GM23248 (cell line): ENCODE data around the gene LDLRAD3. TPM values are rescaled to one million over a fixed set of nuclear protein-coding genes. Genes with fewer than 3 reads are reported as not detected.

Source experiments
- DNase-seq: peaks from one replicate; pipeline ENCODE4 v3.0.0-alpha.2; 2015
- H2AFZ ChIP-seq: fragments of 200-600 bp; sonication (generic); 2 replicates; pipeline ENCODE4 v1.6.1; 2016; ENCODE audit warnings: antibody characterized with exemption
- H3F3A ChIP-seq: fragments of 200-600 bp; sonication (generic); 2 replicates; pipeline ENCODE4 v1.6.1; 2016; ENCODE audit warnings: mild to moderate bottlenecking, antibody characterized with exemption, mixed run types; ENCODE audit not compliant: insufficient read depth
- H3K27ac ChIP-seq: fragments of 200-600 bp; sonication (generic); 2 replicates; pipeline ENCODE4 v1.5.1; 2016; ENCODE audit warnings: mild to moderate bottlenecking
- H3K27me3 ChIP-seq: fragments of 200-600 bp; sonication (generic); replicated peaks from 2 replicates; pipeline ENCODE4 v1.6.1; 2016; ENCODE audit warnings: mild to moderate bottlenecking; ENCODE audit not compliant: insufficient read depth
- H3K36me3 ChIP-seq: fragments of 200-600 bp; sonication (generic); 2 replicates; pipeline ENCODE4 v1.6.1; 2016; ENCODE audit warnings: low read depth, mild to moderate bottlenecking
- H3K4me1 ChIP-seq: fragments of 200-600 bp; sonication (generic); 2 replicates; pipeline ENCODE4 v1.6.1; 2016; ENCODE audit warnings: mild to moderate bottlenecking; ENCODE audit not compliant: insufficient read depth
- H3K4me2 ChIP-seq: fragments of 200-600 bp; sonication (generic); one replicate; pipeline ENCODE4 v1.6.1; 2016; ENCODE audit warnings: mild to moderate bottlenecking; ENCODE audit not compliant: unreplicated experiment
- H3K4me3 ChIP-seq: fragments of 200-600 bp; sonication (generic); 2 replicates; pipeline ENCODE4 v1.5.1; 2016; ENCODE audit warnings: mild to moderate bottlenecking
- H3K79me2 ChIP-seq: fragments of 200-600 bp; sonication (generic); 2 replicates; pipeline ENCODE4 v1.6.1; 2016; ENCODE audit warnings: mild to moderate bottlenecking; ENCODE audit not compliant: insufficient read depth
- H3K9ac ChIP-seq: fragments of 200-600 bp; sonication (generic); 2 replicates; pipeline ENCODE4 v1.6.1; 2016; ENCODE audit warnings: mild to moderate bottlenecking
- H3K9me2 ChIP-seq: fragments of 200-600 bp; sonication (generic); 2 replicates; pipeline ENCODE4 v1.6.1; 2016; ENCODE audit warnings: mixed run types, mild to moderate bottlenecking, moderate library complexity; ENCODE audit not compliant: insufficient read depth
- H3K9me3 ChIP-seq: fragments of 200-600 bp; sonication (generic); one replicate; pipeline ENCODE4 v1.6.1; 2017; ENCODE audit warnings: low read depth
- H4K20me1 ChIP-seq: fragments of 200-600 bp; sonication (generic); 2 replicates; pipeline ENCODE4 v1.6.0; 2016; ENCODE audit not compliant: insufficient read depth
- EZH2 ChIP-seq: fragments of 200-600 bp; sonication (generic); IDR thresholded peaks from 2 replicates; pipeline ENCODE4 v1.6.1; 2018; ENCODE audit warnings: antibody characterized with exemption, mild to moderate bottlenecking; ENCODE audit not compliant: insufficient read depth, poor library complexity, severe bottlenecking
- EZH2phosphoT487 ChIP-seq: fragments of 200-600 bp; sonication (generic); IDR thresholded peaks from 2 replicates; pipeline ENCODE4 v1.6.1; 2018; ENCODE audit warnings: antibody characterized with exemption, moderate library complexity, mild to moderate bottlenecking, low read depth; ENCODE audit not compliant: insufficient read depth
- WGBS, 2 experiments: methylation state at CpG; one replicate each; pipeline ENCODE4 v1.1.6; 2015 to 2017; ENCODE audit warnings: low lambda C conversion rate in 2 of 2, low coverage in 1 of 2; ENCODE audit errors: missing lambda C conversion rate in 2 of 2; 5-methylcytosine and 5-hydroxymethylcytosine counted together
- in situ Hi-C: fragments of 300-500 bp; cut with MboI; formaldehyde crosslinking; loops from 2 replicates; pipeline ENCODE4 v1.15.0; 2020
- polyA plus RNA-seq: library from polyadenylated mRNA; unstranded; fragments of >200 nt; fragmentation: Nextera tagmentation; extraction: Ambion mirVana; gene quantifications from 2 replicates; pipeline ENCODE4 v1.2.1, GENCODE V29; 2016
- total RNA-seq: library from RNA; depleted of rRNA; stranded (reverse); fragments of >200 nt; shearing (Covaris generic); gene quantifications from 2 replicates; pipeline ENCODE4 v1.2.3, GENCODE V29; 2014

Gene LDLRAD3
- total and polyA plus RNA-seq, 2 experiments from 2014 or later, result 6.2 to 6.6 TPM

GRCh38 chr11:36195496-36196354 lies 251.9 kb downstream of the LDLRAD3 start:
- DNase-seq, result no peak
- H3K4me3 ChIP-seq, result no peak overlapping the region

GRCh38 chr11:36196411-36196998 lies 252.6 kb downstream of the LDLRAD3 start:
- H3K4me2 ChIP-seq, result no peak overlapping the region
- no peaks in the 10 kb centered on the region for H3K9me2 ChIP-seq
- no peaks in the 10 kb centered on the region for H3F3A ChIP-seq
- H3K27me3 ChIP-seq, result no peaks in the 10 kb centered on the region
- no peak overlapping the region for H3K9ac ChIP-seq
- in situ Hi-C loops, result no loop called here
- TF ChIP-seq EZH2, result no peak
- TF ChIP-seq EZH2phosphoT487, result no peak
- WGBS, 2 experiments, result 63 to 67% methylated on average over 7 of the region's 7 CpGs
- no peak for DNase-seq
- H3K27ac ChIP-seq, result no peak overlapping the region
- no peaks in the 10 kb centered on the region for H3K9me3 ChIP-seq
- no peaks in the 10 kb centered on the region for H3K36me3 ChIP-seq
- no peak overlapping the region for H2AFZ ChIP-seq
- no peak overlapping the region for H3K4me3 ChIP-seq
- no peaks in the 10 kb centered on the region for H3K79me2 ChIP-seq
- H4K20me1 ChIP-seq, result no peaks in the 10 kb centered on the region
- H3K4me1 ChIP-seq, result no peaks in the 10 kb centered on the region

More at GRCh38 chr11:36195496-36196354, 251.9 kb downstream of the LDLRAD3 start:
- Histone ChIP-seq H3K9me2 (no peaks in the 10 kb centered on the region), H3K79me2 (no peaks in the 10 kb centered on the region), H3K27me3 (no peaks in the 10 kb centered on the region), H3K36me3 (no peaks in the 10 kb centered on the region), H3K4me2 (no peak overlapping the region), H3K4me1 (no peaks in the 10 kb centered on the region), H3F3A (no peaks in the 10 kb centered on the region), H2AFZ (no peak overlapping the region), H3K9me3 (no peaks in the 10 kb centered on the region), H3K27ac (no peak overlapping the region), H3K9ac (no peak overlapping the region), H4K20me1 (no peaks in the 10 kb centered on the region)
- in situ Hi-C loops, result no loop called here
- WGBS, 2 experiments, result 65 to 66% methylated on average over 5 of the region's 5 CpGs
- TF ChIP-seq EZH2 (no peak), EZH2phosphoT487 (no peak)

- no peak overlapping the region for H3K9ac ChIP-seq
- H3K4me3 ChIP-seq, result no peak overlapping the region
- DNase-seq, result no peak
- no peak overlapping the region for H2AFZ ChIP-seq
- H3K4me2 ChIP-seq, result no peak overlapping the region
- TF ChIP-seq EZH2 (no peak), EZH2phosphoT487 (no peak)
- H3K36me3 ChIP-seq, result no peaks in the 10 kb centered on the region
- 95 to 97% methylated on average over 3 of the region's 3 CpGs for WGBS, 2 experiments
- no peaks in the 10 kb centered on the region for H3K9me3 ChIP-seq
- no peaks in the 10 kb centered on the region for H3K4me1 ChIP-seq
- in situ Hi-C loops, result no loop called here
- no peak overlapping the region for H3K27ac ChIP-seq
- no peaks in the 10 kb centered on the region for H3K27me3 ChIP-seq
- no peaks in the 10 kb centered on the region for H3K9me2 ChIP-seq
- H3F3A ChIP-seq, result no peaks in the 10 kb centered on the region
- H4K20me1 ChIP-seq, result no peaks in the 10 kb centered on the region
- H3K79me2 ChIP-seq, result no peaks in the 10 kb centered on the region
These were observed 257.5 kb downstream of the LDLRAD3 start for GRCh38 chr11:36201411-36201810.

GRCh38 chr11:36205536-36205935 lies 261.7 kb downstream of the LDLRAD3 start:
- H3K9ac ChIP-seq, result no peak overlapping the region
- no peaks in the 10 kb centered on the region for H3K36me3 ChIP-seq
- H4K20me1 ChIP-seq, result no peaks in the 10 kb centered on the region
- TF ChIP-seq EZH2, result no peak
- TF ChIP-seq EZH2phosphoT487, result no peak
- 96 to 98% methylated on average over 3 of the region's 3 CpGs for WGBS, 2 experiments
- no peak overlapping the region for H3K27ac ChIP-seq
- no peaks in the 10 kb centered on the region for H3F3A ChIP-seq
- H3K27me3 ChIP-seq, result no peaks in the 10 kb centered on the region
- H3K4me2 ChIP-seq, result no peak overlapping the region
- in situ Hi-C loops, result no loop called here
- no peak overlapping the region for H3K4me3 ChIP-seq
- no peaks in the 10 kb centered on the region for H3K9me2 ChIP-seq
- H3K4me1 ChIP-seq, result no peaks in the 10 kb centered on the region
- DNase-seq, result no peak
- H2AFZ ChIP-seq, result no peak overlapping the region
- H3K79me2 ChIP-seq, result no peaks in the 10 kb centered on the region
- H3K9me3 ChIP-seq, result no peaks in the 10 kb centered on the region
